Common myeloid progenitor, CD34-positive (primary cell): ENCODE results near the gene MORC2.
A peak's percentile ranks its signal among the peaks of the same experiment; 100 is the strongest.

Experiments used
- CTCF ChIA-PET: fragments of 350-600 bp; sonication (Branson Sonifier 250); formaldehyde crosslinking; loops from one replicate; lab custom pipeline; 2021; ENCODE audit warnings: antibody characterized with exemption; lab: Charles Lee
- POLR2A ChIA-PET: fragments of 350-600 bp; sonication (Branson Sonifier 250); formaldehyde crosslinking; loops from one replicate; lab custom pipeline; 2021; ENCODE audit warnings: antibody characterized with exemption; lab: Charles Lee
- DNase-seq, 3 donors: peaks; one replicate each; pipeline versions ENCODE4 v3.0.0 to v3.0.0-alpha.2; 2013
- H3K27ac ChIP-seq, 2 experiments: 1 replicate in 1 of 2; 2 replicates in 1 of 2; pipeline ENCODE4 v1.7.0; 2013; ENCODE audit warnings: inconsistent platforms in 2 of 2, low read length in 2 of 2, mild to moderate bottlenecking in 2 of 2, low read depth in 1 of 2, moderate library complexity in 1 of 2; ENCODE audit not compliant: severe bottlenecking in 2 of 2, insufficient read depth in 1 of 2, poor library complexity in 1 of 2
- H3K27me3 ChIP-seq, 5 experiments: replicated peaks in 2 of 5; 1 replicate in 3 of 5; 2 replicates in 2 of 5; pipeline versions ENCODE4 v1.6.1 to v1.7.0; 2013; ENCODE audit warnings: low read length in 4 of 5, mild to moderate bottlenecking in 2 of 5, moderate library complexity in 2 of 5, inconsistent platforms in 1 of 5; ENCODE audit not compliant: insufficient read depth in 5 of 5, control insufficient read depth in 4 of 5
- H3K36me3 ChIP-seq, 4 experiments: 1 replicate in 2 of 4; 2 replicates in 2 of 4; pipeline versions ENCODE4 v1.6.1 to v1.7.0; 2013; ENCODE audit warnings: low read length in 3 of 4, control low read depth in 1 of 4, mild to moderate bottlenecking in 1 of 4; ENCODE audit not compliant: control insufficient read depth in 4 of 4, insufficient read depth in 4 of 4
- H3K4me1 ChIP-seq, 4 experiments: 1 replicate in 3 of 4; 2 replicates in 1 of 4; pipeline versions ENCODE4 v1.6.1 to v1.7.1; 2013; ENCODE audit warnings: low read length in 3 of 4, mild to moderate bottlenecking in 3 of 4, control low read depth in 1 of 4, inconsistent platforms in 1 of 4, moderate library complexity in 1 of 4; ENCODE audit not compliant: control insufficient read depth in 4 of 4, insufficient read depth in 4 of 4; ENCODE audit errors: control extremely low read depth in 1 of 4
- H3K4me3 ChIP-seq, 7 experiments: 1 replicate in 4 of 7; 2 replicates in 3 of 7; pipeline versions ENCODE4 v1.5.1 to v1.7.0; 2013; ENCODE audit warnings: mild to moderate bottlenecking in 7 of 7, low read length in 6 of 7, moderate library complexity in 6 of 7, inconsistent platforms in 2 of 7, low read depth in 2 of 7, control low read depth in 1 of 7; ENCODE audit not compliant: insufficient read depth in 4 of 7, control insufficient read depth in 1 of 7; ENCODE audit errors: extremely low read depth in 1 of 7
- H3K9me3 ChIP-seq, 5 experiments: 1 replicate in 4 of 5; 2 replicates in 1 of 5; pipeline versions ENCODE4 v1.6.1 to v1.7.1; 2013; ENCODE audit warnings: low read length in 4 of 5, mild to moderate bottlenecking in 2 of 5, inconsistent platforms in 1 of 5, low read depth in 1 of 5, moderate library complexity in 1 of 5; ENCODE audit not compliant: control insufficient read depth in 4 of 5, insufficient read depth in 2 of 5; ENCODE audit errors: control extremely low read depth in 1 of 5
- WGBS: methylation state at CpG from one replicate; pipeline ENCODE4 v1.1.5; 2013; ENCODE audit not compliant: insufficient coverage; 5-methylcytosine and 5-hydroxymethylcytosine counted together

Gene MORC2

DNA sequence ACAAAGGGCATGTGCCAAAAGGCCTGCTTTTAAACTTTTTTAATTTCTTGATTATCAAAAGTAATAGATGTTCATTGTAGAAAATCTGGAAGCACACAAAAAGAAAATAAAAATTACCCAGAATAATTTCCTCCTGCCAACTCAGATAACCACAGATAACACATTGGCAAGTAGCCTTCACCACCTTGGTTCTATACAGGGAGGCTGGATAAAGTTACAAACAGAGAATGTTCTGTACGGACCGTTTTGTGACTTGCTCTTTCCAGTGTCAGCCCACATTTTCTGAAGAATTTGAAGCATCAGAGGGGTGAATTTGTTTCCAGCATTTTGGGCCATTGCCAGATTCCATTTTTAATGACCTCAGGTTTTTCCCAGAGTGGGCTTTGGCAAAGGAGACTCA, 24.0 kb upstream of the MORC2 start:
- H3K9me3 ChIP-seq, result peaks cover 0 to 16% (median 3%) of the 10 kb centered on the region in 5 experiments
- peaks cover 0 to 12% (median under 1%) of the 10 kb centered on the region in 4 experiments for H3K4me1 ChIP-seq
- ChIA-PET POLR2A (interaction anchor here (0.6 kb wide), 1 partner anchor 196 kb away, joined by 4 read pairs; no protein-coding TSS in a partner anchor), CTCF (no interaction called here)
- 69% methylated on average over 2 of the region's 2 CpGs for WGBS
- H3K27me3 ChIP-seq, result no peaks in the 10 kb centered on the region
- H3K27ac ChIP-seq, result no peak overlapping the region
- H3K4me3 ChIP-seq, result no peak overlapping the region
- H3K36me3 ChIP-seq, result no peaks in the 10 kb centered on the region
- DNase-seq, result no peak

DNA sequence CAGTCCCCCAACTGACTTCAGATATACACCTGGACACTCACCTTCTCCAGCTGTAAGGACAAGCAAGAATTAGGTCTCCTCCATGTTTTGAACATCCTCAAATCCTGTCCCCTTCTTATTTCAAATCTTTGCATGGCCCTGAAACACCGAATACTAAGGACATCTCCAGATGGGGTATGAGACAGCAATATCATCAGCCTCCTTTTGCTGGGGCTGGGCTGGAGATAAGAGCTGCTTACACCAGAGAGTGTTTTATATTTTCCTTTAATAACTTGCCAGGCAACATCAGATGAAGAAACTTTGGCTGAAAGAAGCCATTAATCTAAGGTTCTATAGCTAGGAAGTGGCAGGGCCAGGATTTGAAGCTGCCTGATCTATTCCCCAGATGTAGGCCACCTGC, 22.1 kb upstream of the MORC2 start:
- CTCF ChIA-PET, result no interaction called here
- Histone ChIP-seq H3K27ac (no peak overlapping the region), H3K4me3 (no peak overlapping the region), H3K27me3 (no peaks in the 10 kb centered on the region), H3K4me1 (peaks cover 0 to 10% (median under 1%) of the 10 kb centered on the region in 4 experiments), H3K36me3 (no peaks in the 10 kb centered on the region), H3K9me3 (peaks cover 0 to 26% (median 3%) of the 10 kb centered on the region in 5 experiments)
- no CpG with 5 or more reads among the region's 1 CpG for WGBS
- POLR2A ChIA-PET, result no interaction called here
- DNase-seq, result no peak

DNA sequence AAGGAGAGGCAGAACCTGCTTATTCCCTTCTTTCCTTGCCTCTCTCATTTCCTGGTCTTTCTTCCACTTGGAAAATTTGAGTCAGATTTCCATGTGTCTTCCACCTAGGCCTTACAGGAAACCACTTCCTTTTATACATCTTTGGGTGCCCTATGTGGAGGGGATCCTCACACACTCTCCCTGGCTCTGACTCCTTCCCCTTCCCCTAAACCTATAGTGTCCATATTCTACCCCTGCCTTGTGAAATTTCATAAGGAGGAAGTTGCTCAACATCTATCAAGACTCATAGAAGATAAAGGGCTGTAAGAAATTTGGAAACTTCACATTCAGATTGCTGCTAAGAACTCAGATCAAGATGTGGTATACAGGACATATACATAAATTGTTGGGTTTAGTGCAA, 20.9 kb upstream of the MORC2 start:
- Histone ChIP-seq H3K27ac (no peak overlapping the region), H3K4me3 (no peak overlapping the region), H3K9me3 (peaks cover 0 to 34% (median 3%) of the 10 kb centered on the region in 5 experiments), H3K27me3 (no peaks in the 10 kb centered on the region), H3K4me1 (peaks cover 0 to 10% (median under 1%) of the 10 kb centered on the region in 4 experiments), H3K36me3 (no peaks in the 10 kb centered on the region)
- POLR2A ChIA-PET, result no interaction called here
- CTCF ChIA-PET, result no interaction called here
- peak in 1 of 3 donors; percentile 18 for DNase-seq

DNA sequence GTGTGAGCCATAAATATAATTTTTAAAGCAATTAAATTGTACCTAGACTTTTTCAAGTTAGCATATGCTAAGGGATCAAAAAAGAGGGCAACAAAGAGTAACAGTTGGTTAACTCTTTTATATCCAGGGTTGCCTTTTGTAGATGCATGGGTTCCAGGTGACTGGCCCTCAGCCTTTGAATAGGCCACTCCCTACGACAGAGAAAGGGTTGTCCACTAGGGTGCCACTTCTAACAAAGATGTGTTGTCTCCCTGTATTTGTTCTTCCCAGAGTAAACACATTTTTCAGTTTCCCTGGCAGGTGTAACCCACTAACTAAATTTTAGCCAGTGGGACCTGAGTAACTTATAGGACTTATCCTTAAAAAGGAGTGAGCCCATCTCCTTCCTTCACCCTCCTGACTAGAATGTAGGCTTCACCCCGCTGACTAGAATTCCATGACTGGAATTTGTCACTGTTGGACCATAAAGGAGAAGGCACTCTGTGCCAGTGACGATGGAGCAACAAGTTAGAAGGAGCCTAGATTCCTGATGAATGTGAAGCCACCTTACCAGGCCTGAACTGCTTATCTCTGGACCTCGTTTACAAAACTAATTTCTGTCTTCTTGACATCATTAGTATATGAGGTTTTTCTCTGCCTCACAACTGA, 17.1 kb upstream of the MORC2 start:
- CTCF ChIA-PET, result no interaction called here
- Histone ChIP-seq H3K4me1 (peaks cover 0 to 10% (median under 1%) of the 10 kb centered on the region in 4 experiments), H3K4me3 (no peak overlapping the region), H3K9me3 (peaks cover 0 to 44% (median 5%) of the 10 kb centered on the region in 5 experiments), H3K27ac (no peak overlapping the region), H3K27me3 (no peaks in the 10 kb centered on the region), H3K36me3 (no peaks in the 10 kb centered on the region)
- POLR2A ChIA-PET, result no interaction called here
- DNase-seq, result no peak
- 50% methylated on average over 2 of the region's 4 CpGs for WGBS

DNA sequence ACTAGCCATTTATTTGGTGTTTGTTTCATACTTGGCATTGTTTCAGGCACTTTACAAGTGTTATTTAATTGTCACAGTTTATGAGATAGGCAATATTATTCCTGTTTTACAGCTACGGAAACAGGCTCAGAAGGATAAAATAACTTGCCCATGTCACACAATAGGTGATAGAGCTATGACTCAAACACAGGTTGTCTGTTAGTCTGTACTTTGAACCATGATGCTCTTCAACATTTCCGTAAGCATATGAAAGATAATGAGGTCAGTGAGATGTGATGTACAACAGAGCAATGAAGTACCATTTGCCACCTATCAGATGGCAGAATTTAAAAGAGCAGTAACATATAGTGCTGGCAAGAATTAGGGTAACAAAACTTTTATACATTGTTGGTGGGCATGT, 15.7 kb upstream of the MORC2 start:
- Histone ChIP-seq H3K27ac (no peak overlapping the region), H3K36me3 (no peaks in the 10 kb centered on the region), H3K4me3 (no peak overlapping the region), H3K9me3 (peaks cover 0 to 54% (median 5%) of the 10 kb centered on the region in 5 experiments), H3K27me3 (no peaks in the 10 kb centered on the region), H3K4me1 (peaks cover 0 to 3% (median 0%) of the 10 kb centered on the region in 4 experiments)
- POLR2A ChIA-PET, result no interaction called here
- 100% methylated on average over 1 of the region's 2 CpGs for WGBS
- no peak for DNase-seq
- CTCF ChIA-PET, result no interaction called here

DNA sequence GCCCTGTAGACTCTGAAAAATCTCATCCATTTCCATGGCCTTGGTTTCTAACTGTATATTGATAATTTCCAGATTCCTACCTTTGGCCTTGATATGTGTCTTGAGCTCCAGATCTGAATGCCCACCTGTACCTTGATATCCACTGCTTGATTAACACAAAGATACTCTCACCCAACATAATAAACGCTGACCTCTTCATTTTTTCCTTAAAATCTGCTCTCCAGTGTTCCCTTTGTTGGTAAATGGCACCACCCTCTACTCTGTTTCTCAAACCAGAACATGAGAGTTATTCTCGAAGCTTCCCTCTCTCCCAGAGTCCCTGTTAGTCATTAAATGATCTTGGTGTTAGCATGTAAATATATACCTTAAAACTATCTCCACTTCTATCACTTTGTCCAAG, 13.9 kb upstream of the MORC2 start:
- POLR2A ChIA-PET, result no interaction called here
- H3K9me3 ChIP-seq, result peaks cover 5 to 63% (median 10%) of the 10 kb centered on the region in 5 experiments
- no peaks in the 10 kb centered on the region for H3K4me1 ChIP-seq
- 100% methylated on average over 1 of the region's 2 CpGs for WGBS
- no peaks in the 10 kb centered on the region for H3K27me3 ChIP-seq
- CTCF ChIA-PET, result no interaction called here
- H3K36me3 ChIP-seq, result peaks cover 0 to 3% (median 0%) of the 10 kb centered on the region in 4 experiments
- no peak for DNase-seq
- H3K27ac ChIP-seq, result no peak overlapping the region
- H3K4me3 ChIP-seq, result no peak overlapping the region

DNA sequence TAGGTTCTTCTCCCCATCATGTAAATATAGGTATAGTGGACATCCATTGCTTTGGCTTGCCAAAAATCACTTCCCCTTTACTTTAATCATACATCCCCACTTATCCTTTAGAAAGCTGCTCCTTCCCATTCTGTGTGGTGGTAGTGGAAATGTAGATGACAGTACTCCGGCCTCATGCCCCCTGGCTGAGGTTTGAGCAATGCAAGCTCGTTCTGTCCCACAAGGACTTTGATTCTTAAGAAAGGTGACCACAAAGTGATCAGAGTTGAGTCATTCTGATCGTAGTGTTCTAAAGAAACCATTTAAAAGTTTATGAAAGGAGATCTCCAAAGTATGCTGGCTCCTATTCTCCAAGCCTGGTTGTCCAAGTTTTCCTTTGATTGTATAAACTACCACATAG, 11.4 kb upstream of the MORC2 start:
- H3K36me3 ChIP-seq, result peaks cover 3 to 24% (median 9%) of the 10 kb centered on the region in 4 experiments
- H3K27ac ChIP-seq, result no peak overlapping the region
- no peaks in the 10 kb centered on the region for H3K4me1 ChIP-seq
- WGBS, result 92% methylated on average over 3 of the region's 3 CpGs
- no peak overlapping the region for H3K4me3 ChIP-seq
- DNase-seq, result no peak
- POLR2A ChIA-PET, result no interaction called here
- H3K9me3 ChIP-seq, result peaks cover 20 to 74% (median 23%) of the 10 kb centered on the region in 5 experiments
- CTCF ChIA-PET, result no interaction called here
- H3K27me3 ChIP-seq, result no peaks in the 10 kb centered on the region
